GM12878 (cell line): Measurements from ENCODE around the gene ADAM19.

Experiments used
- BHLHE40 ChIP-seq, 2 experiments: fragments of 450-650 bp in 1 of 2; IDR thresholded peaks; 2 replicates each; pipeline ENCODE4 v1.6.1; 2011 to 2017; ENCODE audit warnings: low read depth in 2 of 2, borderline replicate concordance in 1 of 2, improper control_type of control experiment in 1 of 2, low read length in 1 of 2, mild to moderate bottlenecking in 1 of 2
- CEBPB ChIP-seq, 2 experiments: fragments of 150-350 bp in 1 of 2; IDR thresholded peaks; 2 replicates each; pipeline ENCODE4 v1.6.1; 2012 to 2014; ENCODE audit warnings: low read depth in 2 of 2, low read length in 2 of 2, borderline replicate concordance in 1 of 2, inconsistent platforms in 1 of 2
- CTCF ChIP-seq, 3 experiments: IDR thresholded peaks in 2 of 3; conservative IDR thresholded peaks in 1 of 3; 2 replicates each; pipeline ENCODE4 v1.5.1; 2011; ENCODE audit warnings: low read depth in 3 of 3, low read length in 3 of 3, mild to moderate bottlenecking in 3 of 3, control low read depth in 2 of 3, moderate library complexity in 2 of 3, inconsistent platforms in 1 of 3, mixed read lengths in 1 of 3; ENCODE audit not compliant: control insufficient read depth in 2 of 3, insufficient read depth in 1 of 3; ENCODE audit errors: extremely low read depth in 1 of 3
- EGR1 ChIP-seq, 2 experiments: IDR thresholded peaks; 1 replicate in 1 of 2; 2 replicates in 1 of 2; pipeline ENCODE4 v1.6.1; 2011 to 2012; ENCODE audit warnings: low read depth in 2 of 2, low read length in 2 of 2, borderline replicate concordance in 1 of 2, mild to moderate bottlenecking in 1 of 2, moderate library complexity in 1 of 2
- EZH2 ChIP-seq: IDR thresholded peaks from 2 replicates; pipeline ENCODE4 v1.6.1; 2012; ENCODE audit warnings: low read depth, mild to moderate bottlenecking, control low read depth, inconsistent platforms, low read length, borderline replicate concordance; ENCODE audit not compliant: control insufficient read depth
- GABPA ChIP-seq: IDR thresholded peaks from 2 replicates; pipeline ENCODE4 v1.6.1; 2014; ENCODE audit warnings: antibody characterized with exemption, low read depth, mild to moderate bottlenecking, inconsistent platforms
- MEF2A ChIP-seq: IDR thresholded peaks from 2 replicates; pipeline ENCODE4 v1.6.1; 2011; ENCODE audit warnings: low read depth, mild to moderate bottlenecking, low read length, moderate library complexity; ENCODE audit not compliant: insufficient read depth
- YY1 ChIP-seq: IDR thresholded peaks from 2 replicates; pipeline ENCODE4 v1.6.1; 2011; ENCODE audit warnings: low read depth, mild to moderate bottlenecking, low read length

DNA sequence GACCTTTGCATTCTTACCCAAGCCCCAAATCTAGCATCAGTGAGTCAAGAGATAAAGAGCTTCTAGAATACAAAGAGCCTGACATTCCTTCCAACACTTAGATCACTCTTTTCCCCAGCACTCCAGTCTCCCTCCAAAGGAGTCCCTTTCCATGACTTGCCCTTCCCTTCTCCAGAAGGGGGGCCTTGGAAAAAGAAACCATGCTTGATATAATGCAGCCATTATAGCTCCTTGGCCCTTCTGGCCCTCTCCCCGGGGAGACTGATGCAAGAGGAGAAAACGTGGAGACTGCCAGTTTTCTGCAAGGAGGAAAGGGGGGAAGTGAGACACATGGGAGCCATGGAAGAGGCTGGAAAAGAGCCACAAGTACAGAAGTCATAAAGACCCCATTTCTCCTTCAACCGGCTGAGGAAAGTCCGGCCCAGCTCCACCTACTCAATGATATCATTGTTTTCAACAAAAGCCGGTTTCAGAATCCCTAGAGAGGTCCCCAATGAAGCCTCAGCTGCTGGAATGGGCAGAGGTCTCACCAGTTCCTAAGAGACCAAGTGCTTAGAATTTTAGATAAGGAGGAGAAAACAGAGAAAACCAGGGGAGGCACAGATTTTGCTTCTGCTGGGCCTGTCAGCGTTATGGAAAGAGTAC is 29.0 kb downstream of the ADAM19 start:
- TF ChIP-seq CEBPB (IDR thresholded peaks at IDR 0.05; ENCODE audit: borderline replicate concordance in 1 of 2, low read depth in 2 of 2, low read length in 2 of 2): no peak
- TF ChIP-seq GABPA: no peak
- TF ChIP-seq EGR1 (IDR thresholded peaks at IDR 0.05; ENCODE audit: borderline replicate concordance in 1 of 2, low read depth in 2 of 2, low read length in 2 of 2): no peak
- no peak for TF ChIP-seq BHLHE40 (IDR thresholded peaks at IDR 0.05; ENCODE audit: borderline replicate concordance in 1 of 2, low read depth in 2 of 2, low read length in 1 of 2)
- no peak for TF ChIP-seq CTCF (IDR thresholded peaks at IDR 0.05 in 2 of 3, conservative IDR thresholded peaks at IDR 0.05 in 1 of 3; ENCODE audit: control insufficient read depth in 2 of 3, extremely low read depth in 1 of 3, insufficient read depth in 1 of 3, low read depth in 3 of 3, low read length in 3 of 3)
- no peak for TF ChIP-seq EZH2
- no peak for TF ChIP-seq YY1
- no peak for TF ChIP-seq MEF2A
